Epithelial cell of esophagus (primary cell): ENCODE data around the gene STAB1.

Experiments used
- DNase-seq: peaks from one replicate; pipeline ENCODE4 v3.0.0; 2010; ENCODE audit warnings: low read depth
- H3K4me3 ChIP-seq: 2 replicates; pipeline ENCODE4 v1.5.1; 2011; ENCODE audit warnings: mild to moderate bottlenecking, low read length, control low read depth
- TF ChIP-seq, protein P1 (sequence below): IDR thresholded peaks from 2 replicates; pipeline ENCODE4 v1.5.1; 2011; ENCODE audit warnings: low read depth, mild to moderate bottlenecking, low read length, control low read depth, inconsistent platforms; ENCODE audit not compliant: insufficient read depth; ENCODE audit errors: missing control alignments

Gene STAB1

DNA sequence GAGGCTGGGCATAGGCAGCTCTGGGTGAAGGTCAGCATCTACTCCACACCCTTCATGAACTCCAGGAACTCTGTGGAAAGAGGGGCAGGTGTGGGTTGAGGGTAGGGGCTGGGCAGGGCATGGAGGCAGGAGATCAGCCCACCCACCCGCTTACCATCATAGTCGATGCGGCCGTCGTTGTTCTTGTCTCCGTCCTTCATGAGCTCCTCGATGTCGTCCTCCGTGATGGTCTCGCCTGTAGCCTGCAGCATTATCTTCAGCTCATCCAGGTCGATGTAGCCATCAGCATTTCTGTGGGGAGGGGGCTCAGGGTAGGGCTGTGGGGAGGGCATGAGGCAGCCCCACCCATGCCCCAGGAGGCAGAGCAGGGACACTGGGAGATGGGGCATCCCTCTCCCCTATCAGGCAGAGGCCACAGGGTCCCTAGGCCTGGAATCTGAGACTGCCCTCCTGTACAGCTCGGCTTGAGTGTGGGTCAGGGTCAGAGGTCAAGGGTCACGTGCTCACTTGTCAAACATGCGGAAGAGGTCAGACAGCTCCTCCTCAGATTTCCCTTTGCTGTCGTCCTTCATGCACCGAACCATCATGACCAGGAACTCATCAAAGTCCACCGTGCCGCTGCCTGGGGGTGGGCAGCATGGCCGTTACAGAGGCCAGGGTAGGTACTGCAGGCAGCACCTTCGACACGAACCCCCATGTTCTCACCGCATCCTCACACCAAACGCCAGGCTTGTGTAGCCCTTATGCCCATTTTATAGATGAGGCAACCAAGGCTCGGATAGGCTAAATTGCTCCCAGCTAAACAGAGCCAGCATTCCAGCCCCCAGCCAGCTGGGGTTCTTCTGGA, 43.7 kb upstream of the STAB1 start:
- DNase-seq: no peak
- TF ChIP-seq, protein P1, sequence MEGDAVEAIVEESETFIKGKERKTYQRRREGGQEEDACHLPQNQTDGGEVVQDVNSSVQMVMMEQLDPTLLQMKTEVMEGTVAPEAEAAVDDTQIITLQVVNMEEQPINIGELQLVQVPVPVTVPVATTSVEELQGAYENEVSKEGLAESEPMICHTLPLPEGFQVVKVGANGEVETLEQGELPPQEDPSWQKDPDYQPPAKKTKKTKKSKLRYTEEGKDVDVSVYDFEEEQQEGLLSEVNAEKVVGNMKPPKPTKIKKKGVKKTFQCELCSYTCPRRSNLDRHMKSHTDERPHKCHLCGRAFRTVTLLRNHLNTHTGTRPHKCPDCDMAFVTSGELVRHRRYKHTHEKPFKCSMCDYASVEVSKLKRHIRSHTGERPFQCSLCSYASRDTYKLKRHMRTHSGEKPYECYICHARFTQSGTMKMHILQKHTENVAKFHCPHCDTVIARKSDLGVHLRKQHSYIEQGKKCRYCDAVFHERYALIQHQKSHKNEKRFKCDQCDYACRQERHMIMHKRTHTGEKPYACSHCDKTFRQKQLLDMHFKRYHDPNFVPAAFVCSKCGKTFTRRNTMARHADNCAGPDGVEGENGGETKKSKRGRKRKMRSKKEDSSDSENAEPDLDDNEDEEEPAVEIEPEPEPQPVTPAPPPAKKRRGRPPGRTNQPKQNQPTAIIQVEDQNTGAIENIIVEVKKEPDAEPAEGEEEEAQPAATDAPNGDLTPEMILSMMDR: no peak
- H3K4me3 ChIP-seq: no peak overlapping the region

GRCh38 chr3:52452126-52452525, 43.0 kb upstream of the STAB1 start:
- TF ChIP-seq, protein P1: no peak
- no peak overlapping the region for H3K4me3 ChIP-seq
- DNase-seq: no peak

DNA sequence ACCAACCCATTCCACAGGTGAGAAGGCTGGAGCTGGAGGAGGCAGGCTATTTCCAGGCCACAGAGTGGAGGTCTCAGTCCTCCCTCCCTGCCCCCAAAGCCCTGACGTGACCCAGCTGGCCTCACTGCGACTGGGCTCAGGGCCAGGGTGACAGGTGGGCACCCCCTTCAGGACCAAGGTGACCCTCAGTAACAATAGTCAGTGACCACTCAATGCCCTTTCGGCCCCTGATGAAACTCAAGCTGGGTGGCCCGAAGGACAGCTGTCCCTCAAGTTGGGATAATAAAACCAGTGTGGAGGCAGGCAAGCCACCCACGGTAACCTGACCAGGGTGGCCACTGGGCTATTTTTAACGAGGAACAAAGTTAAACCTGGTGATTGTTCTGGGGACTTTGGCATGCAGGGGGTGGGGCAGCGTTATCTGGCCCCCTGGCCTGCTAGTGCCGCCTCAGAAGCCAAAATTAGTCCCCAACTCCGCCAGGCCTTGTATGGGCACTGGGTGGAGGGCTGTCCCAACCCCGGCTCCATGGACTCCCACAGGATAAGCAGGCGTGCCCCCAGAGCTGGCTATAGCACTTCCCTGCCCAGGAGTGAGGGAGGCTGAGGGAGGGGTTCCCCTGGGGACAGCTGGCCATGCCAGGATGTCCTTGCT, 42.4 kb upstream of the STAB1 start:
- TF ChIP-seq, protein P1: no peak
- H3K4me3 ChIP-seq: no peak overlapping the region
- no peak for DNase-seq

DNA sequence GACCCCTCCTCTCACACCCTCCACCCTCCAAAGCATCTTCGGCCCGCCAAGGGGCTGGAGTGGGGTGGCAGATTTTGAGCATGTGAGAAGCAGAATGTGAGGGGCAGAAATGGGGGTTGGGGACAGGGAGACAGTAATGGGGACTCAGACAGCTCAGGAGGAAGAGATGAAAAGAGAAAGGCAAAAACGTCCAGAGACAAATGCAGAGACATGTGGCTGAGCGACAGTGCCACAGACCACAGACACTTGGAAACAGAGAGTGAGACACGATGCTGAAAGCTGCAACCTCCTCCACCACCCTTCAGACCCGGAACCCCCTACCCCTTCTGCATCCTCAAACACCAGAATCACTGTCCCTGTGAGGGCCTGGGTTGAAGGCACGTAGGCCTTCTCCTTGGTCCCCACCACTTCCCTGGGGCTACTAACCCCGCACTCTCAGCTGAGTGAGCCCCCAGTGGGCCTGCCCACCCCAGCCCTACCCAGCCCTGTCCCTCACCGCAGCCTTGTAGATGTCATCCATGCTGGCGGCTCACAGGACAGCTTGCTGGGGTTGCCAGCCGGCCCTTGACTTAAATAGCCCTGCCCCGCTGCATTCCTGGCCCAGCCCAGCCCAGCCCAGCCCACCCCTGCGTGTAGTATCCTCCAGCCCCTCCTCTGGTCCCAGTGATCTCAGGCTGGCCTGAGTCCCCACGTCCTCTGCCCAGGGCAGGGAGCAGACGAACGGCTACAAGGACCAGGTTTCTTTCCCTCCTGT, 41.5 kb upstream of the STAB1 start, which contains the start of gene TNNC1:
Gene TNNC1 (minus strand): TSS at position 546 of the 754 bp plus-strand sequence. CDS start 26 bp downstream, at position 520.
- TF ChIP-seq, protein P1: no peak
- no peak for DNase-seq
- H3K4me3 ChIP-seq: peak within 1 kb of the TSS; percentile 79

DNA sequence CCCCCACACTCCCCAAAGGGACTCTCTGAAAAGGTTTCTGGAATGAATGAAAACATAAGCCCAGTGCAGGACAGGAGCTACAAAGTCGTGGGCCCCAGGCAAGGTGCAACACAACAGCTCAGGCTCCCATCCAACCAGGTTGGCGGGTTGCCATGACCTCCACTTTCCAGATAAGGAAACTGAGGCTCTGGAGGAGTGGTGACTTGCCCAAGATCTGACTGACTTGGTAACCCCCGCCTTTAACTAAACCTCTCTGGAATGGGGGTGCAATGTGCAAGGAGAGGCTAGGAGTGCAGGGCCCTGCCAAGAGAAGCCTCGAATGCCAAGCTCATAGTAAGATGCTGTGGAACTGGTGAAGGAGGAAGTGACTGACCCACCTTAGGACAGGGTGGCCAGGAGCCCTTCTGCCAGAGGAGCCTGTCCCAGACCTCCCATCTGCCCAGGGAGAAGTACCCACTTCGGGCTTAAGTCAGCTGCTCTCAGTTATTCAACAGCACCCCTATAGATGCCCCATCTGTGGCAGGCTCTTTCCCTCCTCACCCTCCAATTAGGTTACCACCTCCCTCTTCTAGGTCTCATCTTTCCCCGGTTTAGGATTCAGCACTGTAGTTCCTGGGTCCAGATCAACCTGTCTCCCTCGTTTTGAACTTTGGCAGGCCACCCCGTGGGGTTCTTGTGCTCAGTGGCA, 40.7 kb upstream of the STAB1 start:
- H3K4me3 ChIP-seq: no peak overlapping the region
- TF ChIP-seq, protein P1: no peak
- DNase-seq: no peak

DNA sequence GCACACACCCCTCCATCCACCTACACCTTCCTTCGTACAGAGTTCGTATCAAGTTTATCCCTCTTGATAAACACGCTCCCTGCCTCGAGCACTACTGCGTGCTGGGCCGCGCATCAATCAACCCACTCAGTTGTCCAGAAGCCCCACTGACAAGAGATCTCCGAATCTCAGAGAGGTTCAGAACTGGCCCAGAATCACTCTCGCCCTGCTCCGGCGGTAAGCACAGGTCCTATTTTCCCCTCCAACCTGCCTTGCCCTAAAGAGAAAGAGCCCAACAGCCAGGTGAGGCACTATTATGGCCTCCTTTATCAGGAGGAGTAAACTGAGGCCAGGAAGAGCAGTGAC, 40.2 kb upstream of the STAB1 start:
- peak overlapping the region; percentile 79 for H3K4me3 ChIP-seq
- TF ChIP-seq, protein P1: no peak
- DNase-seq: no peak
